ENCODE results near the gene CRYGB. TPM values are rescaled to one million over a fixed set of nuclear protein-coding genes. Genes with fewer than 3 reads are reported as not detected.

The CRYGB gene, protein sequence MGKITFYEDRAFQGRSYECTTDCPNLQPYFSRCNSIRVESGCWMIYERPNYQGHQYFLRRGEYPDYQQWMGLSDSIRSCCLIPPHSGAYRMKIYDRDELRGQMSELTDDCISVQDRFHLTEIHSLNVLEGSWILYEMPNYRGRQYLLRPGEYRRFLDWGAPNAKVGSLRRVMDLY
- not detected in 2 replicates for total RNA-seq

DNA sequence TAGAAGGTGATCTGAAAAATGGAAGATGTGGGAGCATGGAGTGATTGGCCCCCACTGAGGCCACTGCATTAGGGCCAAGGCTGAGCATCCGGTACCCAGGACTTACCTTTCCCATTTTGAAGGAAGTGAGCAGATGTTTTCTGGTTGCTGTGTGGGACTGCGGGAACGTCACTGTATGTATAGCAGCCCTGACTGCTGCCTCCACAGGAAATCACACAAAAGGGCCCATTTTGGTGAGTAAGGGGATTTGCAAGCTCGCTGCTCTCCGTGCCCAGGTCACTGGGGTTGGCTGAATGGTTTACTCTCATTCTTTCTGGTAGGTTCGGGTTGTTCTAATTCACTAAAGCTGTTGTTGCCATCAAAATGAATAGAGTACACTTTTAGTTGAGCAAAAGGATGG is at the start of gene CRYGB:
Gene CRYGB (minus strand): TSS at position 153 of the 400 bp plus-strand sequence. CDS start 38 bp downstream, at position 115.
- no peak for DNase-seq (ENCODE audit: low read depth in 2 of 2)

GRCh38 chr2:208195531-208195930 is 49.6 kb upstream of the CRYGB start:
- DNase-seq (ENCODE audit: low read depth in 2 of 2) = no peak

- DNase-seq (ENCODE audit: low read depth in 2 of 2) = no peak
These were observed 46.8 kb upstream of the CRYGB start for GRCh38 chr2:208192611-208193236.

DNA sequence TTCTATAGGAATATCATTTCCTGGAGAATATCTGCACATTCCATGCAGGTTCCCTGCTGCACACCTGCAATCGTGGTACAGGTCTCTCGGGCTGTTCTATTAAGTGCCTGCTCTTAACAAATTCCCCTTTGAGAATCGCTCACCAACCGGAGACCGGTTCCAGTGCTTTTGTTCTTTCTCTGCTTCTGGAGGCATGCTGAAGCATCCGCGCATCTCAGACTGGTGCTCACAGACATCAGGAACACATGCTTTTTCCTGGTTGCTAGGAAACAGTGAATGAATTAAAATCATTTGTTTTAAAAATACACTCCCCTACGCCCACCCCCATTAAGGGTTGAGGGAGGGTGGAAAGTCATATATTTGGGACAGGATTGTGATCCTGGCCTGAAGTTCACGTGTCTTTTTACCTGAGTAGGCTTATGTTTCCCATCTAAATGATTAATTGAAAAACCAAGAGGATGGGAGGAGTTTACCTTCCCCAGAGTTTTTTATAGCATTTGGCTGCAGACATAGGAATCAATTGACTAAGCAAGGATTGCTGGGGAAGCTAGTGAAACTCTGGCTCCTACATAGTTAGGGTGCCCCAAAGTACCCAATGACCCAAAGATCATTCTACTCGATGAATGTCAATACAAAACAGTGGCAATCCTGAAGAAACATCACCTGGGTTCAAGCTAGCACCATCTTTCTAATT is 44.0 kb upstream of the CRYGB start, which contains the start of gene C2orf80:
Gene C2orf80 (minus strand): TSS at position 221 of the 694 bp plus-strand sequence. CDS start 3,044 bp downstream, outside the sequence.
- DNase-seq (ENCODE audit: low read depth in 2 of 2) = no peak

DNA sequence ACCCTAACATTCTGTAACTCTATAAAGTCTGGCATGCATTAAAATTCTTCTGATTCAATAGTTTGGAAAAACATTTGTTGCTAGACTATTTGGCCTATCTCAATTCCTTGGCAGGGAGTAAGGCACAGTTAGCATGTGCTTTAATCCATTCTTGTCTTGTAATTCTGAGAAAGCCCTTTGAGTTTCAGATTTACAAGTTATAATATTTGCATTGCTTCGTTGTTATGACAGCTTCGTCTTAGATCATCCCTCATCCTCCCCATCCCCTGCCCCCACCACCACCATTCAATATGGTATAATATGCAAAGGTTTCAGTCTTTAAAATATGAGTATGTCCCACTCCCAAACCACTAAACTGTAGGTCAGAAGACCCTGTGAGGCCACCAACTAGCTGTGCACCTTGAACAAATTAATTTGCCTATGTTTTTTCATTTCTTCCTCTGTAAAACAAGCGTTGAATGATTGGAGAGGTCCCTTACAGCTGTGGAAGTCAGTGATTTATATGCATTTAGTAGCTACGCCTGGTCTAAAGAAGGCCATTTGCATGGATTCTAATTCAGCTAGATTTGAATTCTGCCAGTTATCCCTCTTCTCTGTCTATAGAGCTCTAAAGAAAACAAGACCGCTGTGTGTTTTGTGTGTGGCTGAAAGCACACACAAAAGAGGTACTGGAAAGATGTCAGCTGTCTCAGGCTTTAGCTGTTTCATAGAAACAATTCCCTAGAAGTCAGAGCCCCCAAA is 43.3 kb upstream of the CRYGB start:
- no peak for DNase-seq (ENCODE audit: low read depth in 2 of 2)

GRCh38 chr2:208186893-208187292 is 40.9 kb upstream of the CRYGB start:
- no peak for DNase-seq (ENCODE audit: low read depth in 2 of 2)

DNA sequence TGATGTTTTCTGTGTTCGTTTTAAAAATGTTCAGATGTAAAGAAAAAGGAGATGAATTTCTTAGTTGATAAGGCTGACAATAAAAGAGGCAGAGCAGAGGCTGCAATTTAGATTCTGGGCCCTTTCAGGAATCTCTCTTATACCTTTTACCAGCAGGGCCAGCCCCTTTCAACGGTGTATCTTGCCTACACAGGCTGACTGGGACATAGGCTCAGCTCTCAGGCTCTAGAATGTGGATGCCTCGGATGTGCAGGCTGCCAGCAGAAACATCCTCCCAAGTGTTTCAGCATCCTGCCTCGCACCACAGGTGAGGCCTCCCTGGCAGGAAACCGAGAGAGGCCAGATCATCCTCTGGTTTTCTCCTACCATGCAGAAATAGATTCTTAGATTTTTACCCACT is 40.5 kb upstream of the CRYGB start:
- no peak for DNase-seq (ENCODE audit: low read depth in 2 of 2)

DNA sequence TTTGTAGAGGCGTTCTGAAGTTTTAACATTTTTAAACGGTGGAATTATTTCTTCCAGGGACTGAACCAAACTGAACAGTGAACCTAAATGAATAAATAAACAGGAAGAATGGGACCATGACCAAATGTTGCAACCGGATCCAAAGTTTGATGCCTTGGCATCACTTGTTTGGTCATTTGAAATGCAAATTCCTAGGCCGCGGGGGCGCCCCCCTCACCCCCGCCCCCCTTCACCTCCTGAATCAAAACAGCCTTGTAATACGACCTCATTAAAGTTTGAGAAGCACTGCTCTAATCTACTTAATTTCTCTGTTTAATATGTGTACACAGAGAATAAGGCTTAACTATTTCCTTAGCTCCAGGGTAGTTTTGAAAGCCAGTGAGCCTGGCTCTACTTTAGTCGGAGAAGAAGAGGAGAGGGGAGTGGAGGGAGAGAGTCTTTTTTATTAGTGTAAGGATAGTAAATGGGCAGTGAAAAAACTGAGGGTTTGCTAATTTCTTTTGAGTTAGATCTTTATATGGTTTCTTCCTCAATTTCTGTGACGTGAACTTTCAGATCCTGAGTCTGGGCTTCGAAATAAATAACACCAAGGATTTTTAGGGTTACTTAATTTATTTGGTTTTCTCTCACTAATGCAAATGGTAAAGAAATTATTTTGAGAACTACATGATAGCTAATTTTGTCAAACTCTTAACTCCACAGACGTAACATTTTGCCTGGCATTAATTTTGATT is 38.2 kb upstream of the CRYGB start:
- DNase-seq (ENCODE audit: low read depth in 2 of 2) = no peak

GRCh38 chr2:208183526-208183925 is 37.6 kb upstream of the CRYGB start:
- no peak for DNase-seq (ENCODE audit: low read depth in 2 of 2)

GRCh38 chr2:208182835-208183234 is 36.9 kb upstream of the CRYGB start:
- no peak for DNase-seq (ENCODE audit: low read depth in 2 of 2)

DNA sequence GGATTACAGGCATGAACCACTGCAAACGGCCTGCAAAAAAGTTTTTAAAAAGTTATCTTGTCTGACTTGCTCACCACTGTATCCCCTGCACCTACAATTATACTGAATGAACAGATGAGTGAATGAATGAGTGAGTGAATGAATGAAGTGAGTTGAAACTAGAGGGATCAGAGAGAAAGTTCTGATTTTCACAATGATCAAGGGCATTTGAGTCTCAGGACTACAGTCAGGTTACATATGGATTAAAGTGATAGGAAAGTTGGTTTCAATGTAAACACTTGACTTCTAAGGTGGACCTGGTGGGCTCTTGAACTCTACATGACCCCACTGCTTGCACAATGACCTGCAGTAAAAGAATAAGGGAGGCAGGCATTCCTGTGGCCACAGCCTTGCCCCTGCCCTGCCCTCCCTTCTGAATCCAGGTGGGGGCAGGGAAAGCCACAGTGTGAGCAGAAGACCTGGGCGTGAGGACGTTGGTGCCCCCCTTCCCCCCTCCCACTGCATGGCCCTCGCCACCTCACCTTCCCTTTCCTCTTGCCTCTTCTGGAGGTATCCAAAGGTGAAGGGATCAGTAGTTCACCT is 33.2 kb upstream of the CRYGB start:
- no peak for DNase-seq (ENCODE audit: low read depth in 2 of 2)

DNA sequence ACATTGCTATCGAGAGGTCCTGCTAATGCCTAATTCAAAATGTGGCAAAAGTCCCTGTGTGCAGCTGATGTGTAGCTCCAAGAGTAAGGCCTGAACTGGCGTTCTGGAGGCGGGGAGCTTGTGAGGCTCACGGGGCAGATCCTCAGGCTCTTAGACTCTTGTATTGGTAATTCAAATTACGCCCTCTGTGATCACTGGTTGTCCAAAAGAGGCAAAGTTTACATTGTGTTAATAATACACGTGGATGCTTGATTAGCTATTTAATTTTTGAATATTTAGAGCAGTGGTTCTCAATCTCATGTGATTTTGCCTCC is 29.8 kb upstream of the CRYGB start:
- DNase-seq (ENCODE audit: low read depth in 2 of 2) = no peak

DNA sequence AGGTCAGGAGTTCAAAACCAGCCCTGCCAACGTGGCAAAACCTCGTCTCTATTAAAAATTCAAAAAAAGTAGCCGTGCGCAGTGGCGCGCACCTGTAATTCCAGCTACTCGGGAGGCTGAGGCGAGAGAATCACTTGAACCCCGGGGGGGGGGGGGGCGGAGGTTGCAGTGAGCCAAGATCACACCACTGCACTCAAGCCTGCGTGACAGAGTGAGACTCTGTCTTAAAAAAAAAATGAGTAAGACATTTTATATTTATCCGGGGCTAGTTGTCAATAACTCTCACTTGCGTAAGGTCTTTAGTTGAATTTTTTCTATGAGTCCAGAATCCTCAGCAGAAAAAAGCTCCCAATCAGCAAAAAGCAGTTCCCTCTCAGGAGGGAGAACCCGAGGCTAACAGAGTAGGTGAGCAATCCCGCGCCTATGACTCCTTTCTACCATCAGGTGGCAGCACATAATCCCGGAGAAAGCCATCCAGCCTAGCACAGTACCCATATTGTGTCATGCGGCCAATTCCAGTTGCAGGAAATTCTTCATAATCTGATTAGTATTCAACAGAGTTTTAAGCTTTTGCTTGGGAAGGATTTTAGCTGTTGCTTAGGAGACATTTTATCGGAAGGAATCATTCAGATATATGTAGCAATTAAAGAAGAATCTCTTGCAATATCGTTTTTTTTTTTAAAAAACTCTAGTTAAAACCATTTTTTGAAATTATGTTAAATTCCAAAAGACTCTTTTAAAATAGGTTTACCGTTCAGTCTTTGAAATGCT is 29.3 kb upstream of the CRYGB start:
- DNase-seq (ENCODE audit: low read depth in 2 of 2) = peak; percentile 58 to 72

- no peak for DNase-seq (ENCODE audit: low read depth in 2 of 2)
These were observed 28.2 kb upstream of the CRYGB start for GRCh38 chr2:208174144-208174543.

- DNase-seq (ENCODE audit: low read depth in 2 of 2) = no peak
These were observed 26.2 kb upstream of the CRYGB start for GRCh38 chr2:208172125-208172524.

GRCh38 chr2:208164951-208165755 is 19.2 kb upstream of the CRYGB start:
- no peak for DNase-seq (ENCODE audit: low read depth in 2 of 2)

DNA sequence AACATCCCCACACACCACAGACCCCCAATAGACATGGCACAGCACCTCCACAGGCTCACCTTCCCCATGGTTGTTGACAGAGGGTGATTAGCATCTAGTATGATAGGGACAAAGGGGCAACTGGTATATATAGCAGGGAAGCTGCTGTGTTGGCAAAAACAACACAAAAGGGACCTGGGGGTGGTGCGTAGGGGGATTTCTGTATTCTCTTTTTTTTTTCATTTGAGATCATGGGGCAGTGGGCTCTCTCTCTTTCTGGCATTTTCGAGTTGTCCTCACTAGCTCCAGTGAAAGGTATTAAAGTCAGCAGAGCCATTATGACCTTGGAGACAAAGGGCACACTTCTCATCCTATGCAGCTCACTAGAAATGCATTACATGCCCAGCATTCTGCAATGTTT is 17.5 kb upstream of the CRYGB start, which contains the start of gene CRYGA:
Gene CRYGA (minus strand): TSS at position 101 of the 400 bp plus-strand sequence. CDS start 33 bp downstream, at position 68.
- DNase-seq (ENCODE audit: low read depth in 2 of 2) = no peak

- no peak for DNase-seq (ENCODE audit: low read depth in 2 of 2)
These were observed 10.5 kb upstream of the CRYGB start for GRCh38 chr2:208156439-208156838.

- DNase-seq (ENCODE audit: low read depth in 2 of 2) = no peak
These were observed 7.2 kb upstream of the CRYGB start for GRCh38 chr2:208153156-208153555.

Measured in dermis microvascular lymphatic vessel endothelial cell (primary cell).